ENCODE data around the gene RACK1. TPM values are rescaled to one million over a fixed set of nuclear protein-coding genes. Genes with fewer than 3 reads are reported as not detected.

Gene RACK1
- total and polyA plus RNA-seq, 2 donors (not counting 3 experiments of a cell fraction or from before 2014, with no cell fraction given): 1,910 to 5,629 TPM

DNA sequence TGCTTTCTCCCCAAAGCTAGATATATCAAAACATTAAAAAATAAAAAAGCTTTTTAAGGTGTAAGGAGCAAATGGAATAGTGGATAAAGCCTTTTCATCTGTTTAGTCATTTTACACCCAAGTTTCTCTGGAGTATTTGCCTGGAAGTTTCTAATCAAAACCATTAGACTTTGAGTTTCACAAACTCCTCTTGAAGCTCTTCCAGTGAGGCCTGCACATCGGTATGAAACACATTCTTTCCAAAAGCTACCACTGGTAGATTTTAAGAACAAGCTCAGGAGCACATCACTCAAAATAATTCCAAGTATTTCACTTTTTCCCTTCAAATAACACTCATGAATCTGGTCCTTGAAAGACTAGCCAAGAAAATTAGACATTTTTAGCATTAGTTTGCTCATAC lies 11.6 kb upstream of the RACK1 start:
- H3K4me2 ChIP-seq (ENCODE audit: insufficient read depth, low read length): no peak overlapping the region

More for the DNA sequence above, 11.6 kb upstream of the RACK1 start:
- Histone ChIP-seq H3K36me3 (ENCODE audit: control insufficient read depth in 2 of 2, extremely low read depth in 1 of 2, insufficient read depth in 2 of 2, low read length in 2 of 2) (peaks cover 2 to 7% of the 10 kb centered on the region in 2 experiments), H3K9ac (replicated peaks; ENCODE audit: extremely low read depth, insufficient read depth, low read length) (no peak overlapping the region), H3K4me3 (replicated peaks in 1 of 3; ENCODE audit: insufficient read depth in 1 of 3, low read depth in 1 of 3, low read length in 3 of 3) (no peak overlapping the region), H2AFZ (ENCODE audit: low read depth, low read length) (no peak overlapping the region), H3K9me3 (replicated peaks; ENCODE audit: control insufficient read depth, insufficient read depth, low read length) (no peaks in the 10 kb centered on the region), H3K27me3 (ENCODE audit: control insufficient read depth in 2 of 2, insufficient read depth in 2 of 2, low read length in 2 of 2) (no peaks in the 10 kb centered on the region), H3K27ac (ENCODE audit: insufficient read depth, low read depth, low read length) (no peak overlapping the region), H3K4me1 (ENCODE audit: control insufficient read depth, extremely low read depth, insufficient read depth, low read length) (peaks cover 21% of the 10 kb centered on the region), H3K79me2 (ENCODE audit: control insufficient read depth, insufficient read depth, low read length) (peaks cover 93% of the 10 kb centered on the region), H4K20me1 (replicated peaks; ENCODE audit: control insufficient read depth, extremely low read depth, insufficient read depth, low read length) (peaks cover 2% of the 10 kb centered on the region), H3K9me1 (replicated peaks; ENCODE audit: control insufficient read depth, extremely low read depth, insufficient read depth, low read length) (no peaks in the 10 kb centered on the region)
- intact Hi-C loops (cut with micrococcal nuclease) (no loop called here), dilution Hi-C loops (cut with MboI; ENCODE audit: extremely low pct_ligation_motif_present, low sequenced_read_pairs) (no loop called here)
- BruUV-seq (replicated peaks): no TSS peak
- FAIRE-seq: no peak
- ChIA-PET CTCF (interaction anchor here (1.1 kb wide), 1 partner anchor 64 kb away, joined by 3 read pairs; no protein-coding TSS in a partner anchor), POLR2A (interaction anchor here (1.5 kb wide), 1 partner anchor 11 kb away, joined by 5 read pairs; the partner anchor contains the start of gene RACK1)
- TF ChIP-seq EZH2 (IDR thresholded peaks at IDR 0.05; ENCODE audit: borderline replicate concordance, low read depth, low read length, severe bottlenecking) (no peak), MYC (IDR thresholded peaks at IDR 0.05; ENCODE audit: low read depth, low read length) (no peak), MAX (IDR thresholded peaks at IDR 0.05; ENCODE audit: insufficient read depth, insufficient read length) (no peak), POLR2A (IDR thresholded peaks at IDR 0.05; ENCODE audit: low read depth, low read length) (no peak), CTCF (IDR thresholded peaks at IDR 0.05; ENCODE audit: extremely low read depth in 1 of 2, insufficient read depth in 1 of 2, low read depth in 1 of 2, low read length in 2 of 2) (no peak), GATA2 (IDR thresholded peaks at IDR 0.05; ENCODE audit: insufficient read depth, insufficient read length, low read depth, low read length) (no peak), POLR2AphosphoS5 (IDR thresholded peaks at IDR 0.05; ENCODE audit: insufficient read depth, low read depth, low read length) (no peak), FOS (IDR thresholded peaks at IDR 0.05; ENCODE audit: borderline replicate concordance, insufficient read depth, low read length) (no peak), JUN (IDR thresholded peaks at IDR 0.05; ENCODE audit: borderline replicate concordance, insufficient read depth, insufficient read length, low read depth) (no peak)
- no peak for DNase-seq (ENCODE audit: low read depth, low spot score)

Measured in endothelial cell of umbilical vein (primary cell).